Esophagus squamous epithelium (tissue), 5 donors: ENCODE data around the gene LNPEP. TPM values are rescaled to one million over a fixed set of nuclear protein-coding genes. Genes with fewer than 3 reads are reported as not detected.

ENCODE experiments used
- DNase-seq: peaks from one replicate; lab custom pipeline; 2025; lab: John Stamatoyannopoulos, UW
- H3K27ac ChIP-seq, 4 donors: fragments of 200-600 bp; sonication (generic); one replicate each; pipeline ENCODE4 v1.5.1; 2016 to 2019; ENCODE audit warnings: mild to moderate bottlenecking in 1 of 4
- H3K27me3 ChIP-seq, 4 donors: fragments of 200-600 bp; sonication (generic); 1 replicate in 3 of 4; 2 replicates in 1 of 4; pipeline versions ENCODE4 v1.5.1 to v1.6.0; 2017 to 2021; ENCODE audit warnings: antibody characterized with exemption in 1 of 4
- H3K36me3 ChIP-seq, 3 donors: fragments of 200-600 bp; sonication (generic); one replicate each; pipeline ENCODE4 v1.5.1; 2016 to 2019
- H3K4me1 ChIP-seq, 3 donors: fragments of 200-600 bp; sonication (generic); one replicate each; pipeline ENCODE4 v1.5.1; 2017 to 2019
- H3K4me3 ChIP-seq, 4 donors: fragments of 200-600 bp; sonication (generic); 1 replicate in 3 of 4; 2 replicates in 1 of 4; pipeline ENCODE4 v1.5.1; 2016 to 2019; ENCODE audit warnings: mild to moderate bottlenecking in 2 of 4, moderate library complexity in 1 of 4
- H3K9me3 ChIP-seq, 3 donors: fragments of 200-600 bp; sonication (generic); one replicate each; pipeline ENCODE4 v1.5.1; 2016 to 2019
- POLR2A ChIP-seq, 4 donors: fragments of 450-650 bp; IDR thresholded peaks; one replicate each; pipeline ENCODE4 v1.6.1; 2017; ENCODE audit warnings: antibody characterized with exemption in 4 of 4, mild to moderate bottlenecking in 4 of 4, moderate library complexity in 3 of 4
- WGBS, 2 donors: methylation state at CpG; one replicate each; pipeline ENCODE4 v1.1.5; 2018; 5-methylcytosine and 5-hydroxymethylcytosine counted together
- intact Hi-C: fragments of 100-400 bp; cut with DNase I; formaldehyde crosslinking; loops from one replicate; pipeline ENCODE4 v1.15.0; 2022
- total RNA-seq, 4 donors: library from RNA; depleted of rRNA; stranded (reverse); fragments of >200 nt; gene quantifications; one replicate each; pipeline ENCODE4 v1.1.0, GENCODE V29; 2016
- TF ChIP-seq, protein P1 (sequence below), 6 experiments: fragments of 450-650 bp in 4 of 6; fragments of 200-600 bp in 2 of 6; sonication (generic) in 2 of 6; IDR thresholded peaks; one replicate each; pipeline ENCODE4 v1.5.1; 2016 to 2019; ENCODE audit warnings: antibody characterized with exemption in 6 of 6, mild to moderate bottlenecking in 4 of 6, moderate library complexity in 4 of 6
- donor health status: DM: yes; HTN: yes; CAD: no.

Gene LNPEP
- total RNA-seq, 4 donors from 2014 or later, result 32.0 to 48.1 (median 36.0) TPM

GRCh38 chr5:97043511-97043910 is 107.6 kb downstream of the LNPEP start:
- H3K4me3 ChIP-seq, result no peak overlapping the region
- 50% methylated on average over 2 of the region's 3 CpGs; no CpG with 5 or more reads in 1 of the 2 donors for WGBS, 2 donors
- H3K27me3 ChIP-seq, result no peaks in the 10 kb centered on the region
- no peak overlapping the region for H3K27ac ChIP-seq
- no peaks in the 10 kb centered on the region for H3K4me1 ChIP-seq
- intact Hi-C loops, result no loop called here
- TF ChIP-seq, protein P1, sequence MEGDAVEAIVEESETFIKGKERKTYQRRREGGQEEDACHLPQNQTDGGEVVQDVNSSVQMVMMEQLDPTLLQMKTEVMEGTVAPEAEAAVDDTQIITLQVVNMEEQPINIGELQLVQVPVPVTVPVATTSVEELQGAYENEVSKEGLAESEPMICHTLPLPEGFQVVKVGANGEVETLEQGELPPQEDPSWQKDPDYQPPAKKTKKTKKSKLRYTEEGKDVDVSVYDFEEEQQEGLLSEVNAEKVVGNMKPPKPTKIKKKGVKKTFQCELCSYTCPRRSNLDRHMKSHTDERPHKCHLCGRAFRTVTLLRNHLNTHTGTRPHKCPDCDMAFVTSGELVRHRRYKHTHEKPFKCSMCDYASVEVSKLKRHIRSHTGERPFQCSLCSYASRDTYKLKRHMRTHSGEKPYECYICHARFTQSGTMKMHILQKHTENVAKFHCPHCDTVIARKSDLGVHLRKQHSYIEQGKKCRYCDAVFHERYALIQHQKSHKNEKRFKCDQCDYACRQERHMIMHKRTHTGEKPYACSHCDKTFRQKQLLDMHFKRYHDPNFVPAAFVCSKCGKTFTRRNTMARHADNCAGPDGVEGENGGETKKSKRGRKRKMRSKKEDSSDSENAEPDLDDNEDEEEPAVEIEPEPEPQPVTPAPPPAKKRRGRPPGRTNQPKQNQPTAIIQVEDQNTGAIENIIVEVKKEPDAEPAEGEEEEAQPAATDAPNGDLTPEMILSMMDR (IDR thresholded peaks at IDR 0.05), result no peak
- no peak for TF ChIP-seq POLR2A (IDR thresholded peaks at IDR 0.05)
- H3K36me3 ChIP-seq, result peaks cover 0 to 1% (median 0%) of the 10 kb centered on the region in 3 donors
- no peaks in the 10 kb centered on the region for H3K9me3 ChIP-seq
- DNase-seq, result no peak

DNA sequence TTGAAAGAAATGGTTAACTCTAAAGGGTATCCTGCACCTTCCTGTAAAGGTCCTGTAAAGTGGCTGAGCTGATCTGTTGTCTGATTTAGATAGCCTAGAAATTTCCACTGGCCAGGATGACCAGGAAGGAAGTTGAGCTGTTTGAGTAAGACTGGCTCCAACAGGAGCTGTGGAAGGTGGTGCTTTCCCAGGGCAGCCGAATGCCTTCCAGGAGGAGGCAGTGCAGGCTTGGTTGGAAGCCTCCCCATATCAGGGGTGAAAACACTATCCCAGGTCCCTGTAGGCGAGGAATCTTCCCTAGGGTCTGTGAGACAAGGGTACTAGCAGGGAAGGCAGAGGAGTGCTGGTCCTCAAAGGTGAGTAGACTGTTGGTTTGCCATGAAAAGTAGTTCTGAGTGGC is 108.2 kb downstream of the LNPEP start:
- intact Hi-C loops, result no loop called here
- Histone ChIP-seq H3K9me3 (no peaks in the 10 kb centered on the region), H3K27me3 (no peaks in the 10 kb centered on the region), H3K4me1 (no peaks in the 10 kb centered on the region), H3K27ac (no peak overlapping the region), H3K4me3 (no peak overlapping the region), H3K36me3 (no peaks in the 10 kb centered on the region)
- no peak for DNase-seq
- 54 to 64% methylated on average over 2 of the region's 2 CpGs for WGBS, 2 donors
- no peak for TF ChIP-seq POLR2A (IDR thresholded peaks at IDR 0.05)
- TF ChIP-seq, protein P1 (IDR thresholded peaks at IDR 0.05), result peak in 2 of 6 experiments; percentile 11 to 39

GRCh38 chr5:97046270-97046982 is 110.5 kb downstream of the LNPEP start:
- H3K4me1 ChIP-seq, result no peaks in the 10 kb centered on the region
- WGBS, 2 donors, result 64 to 79% methylated on average over 7 of the region's 7 CpGs
- DNase-seq, result no peak
- H3K9me3 ChIP-seq, result no peaks in the 10 kb centered on the region
- no peaks in the 10 kb centered on the region for H3K27me3 ChIP-seq
- H3K27ac ChIP-seq, result no peak overlapping the region
- TF ChIP-seq POLR2A (IDR thresholded peaks at IDR 0.05), result no peak
- TF ChIP-seq, protein P1 (IDR thresholded peaks at IDR 0.05), result no peak
- H3K36me3 ChIP-seq, result no peaks in the 10 kb centered on the region
- H3K4me3 ChIP-seq, result no peak overlapping the region
- intact Hi-C loops, result no loop called here

DNA sequence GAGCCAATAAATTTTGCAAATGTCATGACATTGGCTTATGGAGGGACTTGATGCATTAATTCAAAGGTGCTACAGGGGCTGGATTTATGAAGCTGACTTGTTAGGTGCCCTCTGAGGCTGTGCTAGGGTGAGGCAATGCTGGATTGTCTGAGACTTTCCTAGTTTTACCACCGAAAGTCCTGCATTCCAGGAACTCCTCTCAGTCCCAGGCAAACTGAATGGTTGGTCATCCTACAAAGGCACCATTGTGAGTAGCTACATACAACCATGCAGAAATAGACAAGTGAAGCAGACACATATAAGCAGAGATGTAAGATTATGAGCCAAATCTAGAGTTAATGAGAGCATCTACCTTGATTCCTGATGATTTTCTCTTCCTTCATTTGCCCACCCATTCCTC is 111.2 kb downstream of the LNPEP start:
- WGBS, 2 donors, result 90 to 100% methylated on average over 1 of the region's 1 CpG
- TF ChIP-seq, protein P1 (IDR thresholded peaks at IDR 0.05), result no peak
- no peak for TF ChIP-seq POLR2A (IDR thresholded peaks at IDR 0.05)
- intact Hi-C loops, result no loop called here
- Histone ChIP-seq H3K9me3 (no peaks in the 10 kb centered on the region), H3K27ac (no peak overlapping the region), H3K27me3 (no peaks in the 10 kb centered on the region), H3K4me3 (no peak overlapping the region), H3K4me1 (no peaks in the 10 kb centered on the region), H3K36me3 (no peaks in the 10 kb centered on the region)
- no peak for DNase-seq

DNA sequence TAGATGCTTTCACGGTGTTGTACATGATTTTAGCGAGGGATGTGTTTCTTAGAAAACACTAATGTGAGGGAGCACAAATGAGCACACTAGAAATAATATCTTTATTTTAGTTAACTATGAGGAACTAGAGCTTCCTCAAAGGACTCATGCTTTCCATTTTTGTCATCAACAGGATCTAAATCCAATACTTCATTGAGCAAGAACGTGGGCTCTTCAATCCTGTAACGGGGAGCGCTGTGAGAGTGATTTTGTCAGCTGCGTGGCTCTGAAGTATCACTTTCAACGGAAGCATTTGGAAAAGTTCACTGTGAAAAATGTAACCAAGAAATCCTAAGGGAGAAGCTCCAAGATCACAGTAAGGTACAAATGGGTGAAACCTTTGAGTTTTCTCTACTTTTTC is 113.3 kb downstream of the LNPEP start:
- no peaks in the 10 kb centered on the region for H3K27me3 ChIP-seq
- H3K4me3 ChIP-seq, result no peak overlapping the region
- no peak for DNase-seq
- no peak overlapping the region for H3K27ac ChIP-seq
- TF ChIP-seq, protein P1 (IDR thresholded peaks at IDR 0.05), result no peak
- TF ChIP-seq POLR2A (IDR thresholded peaks at IDR 0.05), result no peak
- peaks cover 0 to 4% (median 0%) of the 10 kb centered on the region in 3 donors for H3K9me3 ChIP-seq
- H3K4me1 ChIP-seq, result no peaks in the 10 kb centered on the region
- intact Hi-C loops, result no loop called here
- H3K36me3 ChIP-seq, result no peaks in the 10 kb centered on the region
- WGBS, 2 donors, result 76 to 85% methylated on average over 7 of the region's 7 CpGs
